CD4-positive, alpha-beta T cell treated with Interleukin-6 for 4 hours (primary cell): ENCODE measurements around the gene MTA3.
A peak's percentile ranks its signal among the peaks of the same experiment; 100 is the strongest.
"Not testable (repeated sequence)": the region's sequence is repeated elsewhere in the genome, so short reads cannot be mapped to it uniquely, and the experiment has no call there.

ENCODE experiments used
- DNase-seq: peaks from one replicate; pipeline ENCODE4 v3.0.0-alpha.2; 2020; ENCODE audit warnings: mixed read lengths

The MTA3 gene

DNA sequence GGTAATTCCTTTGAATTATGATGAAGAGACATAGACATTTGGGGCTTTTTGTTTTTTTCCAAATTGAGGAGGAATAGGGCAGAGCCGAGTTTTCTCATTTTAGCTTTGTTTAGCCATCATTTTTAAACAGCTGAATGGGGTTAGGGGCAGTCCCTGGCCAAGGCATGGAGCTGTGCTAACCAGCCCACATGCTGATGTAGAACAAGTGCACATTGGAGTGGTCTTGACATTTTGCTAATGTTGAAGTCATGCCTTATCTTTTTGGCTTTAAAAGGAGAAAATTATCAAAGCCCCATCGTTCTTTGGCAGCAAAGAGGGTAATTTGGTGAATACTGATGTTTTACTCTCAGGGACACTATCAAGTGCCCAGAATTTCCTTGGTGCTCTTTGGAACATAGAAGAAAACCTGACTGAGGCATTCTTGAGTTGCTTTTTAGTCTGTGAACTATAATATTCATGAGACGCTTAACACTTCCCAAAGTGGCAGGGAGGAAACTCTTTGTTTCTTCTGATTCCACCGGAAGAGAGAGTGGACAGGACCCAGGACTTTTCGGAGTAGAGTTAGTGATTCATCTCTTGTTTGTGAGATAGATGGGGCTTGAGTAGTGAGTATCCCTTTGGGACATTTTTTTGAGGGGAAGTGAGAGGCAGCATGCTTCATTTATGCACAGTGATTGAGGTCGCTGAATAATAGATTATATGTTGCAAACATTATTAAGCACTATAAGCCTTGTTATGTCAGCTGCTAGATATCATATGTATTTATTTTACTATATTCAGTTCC, 45.0 kb downstream of the MTA3 start:
- no peak for DNase-seq

GRCh38 chr2:42614838-42615237, 46.4 kb downstream of the MTA3 start:
- no peak for DNase-seq

DNA sequence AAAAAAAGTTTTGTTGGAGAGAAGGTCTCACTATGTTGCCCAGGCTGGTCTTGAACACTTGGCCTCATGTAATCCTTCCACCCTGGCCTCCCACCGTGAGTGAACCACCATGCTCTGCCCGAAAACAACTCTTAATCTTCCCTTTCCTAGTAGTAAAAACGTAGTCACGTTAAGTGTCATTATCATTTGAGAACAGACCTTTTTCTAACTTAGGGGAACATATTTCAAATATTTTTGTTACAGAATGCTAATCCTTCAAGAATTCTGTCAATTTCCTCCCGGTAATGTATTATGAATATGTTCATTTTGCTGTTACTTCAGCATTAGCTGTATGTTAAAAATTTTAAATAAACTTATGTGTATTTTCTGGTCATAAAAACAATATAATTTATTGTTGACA, 49.7 kb downstream of the MTA3 start:
- no peak for DNase-seq

DNA sequence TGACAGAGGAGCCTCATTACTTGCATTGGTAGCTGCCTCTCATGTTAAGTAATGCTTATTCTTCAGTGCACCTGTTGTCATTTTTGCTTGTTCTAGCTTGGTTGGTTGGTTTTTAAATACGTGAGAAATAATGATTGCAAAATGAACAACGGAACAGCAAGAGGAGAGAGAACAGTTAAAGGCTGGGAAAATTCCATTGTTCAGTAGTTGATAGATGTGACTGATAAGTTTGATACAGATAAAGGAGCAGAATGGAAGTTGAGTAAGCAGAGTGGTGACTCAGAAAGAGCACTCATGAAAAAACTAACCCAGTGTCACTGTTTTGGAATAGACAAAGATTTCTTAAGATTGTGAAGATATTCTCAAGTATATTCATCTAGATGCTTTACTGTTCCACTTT, 50.5 kb downstream of the MTA3 start:
- no peak for DNase-seq

GRCh38 chr2:42621626-42622025, 53.2 kb downstream of the MTA3 start:
- DNase-seq: not testable (repeated sequence)

DNA sequence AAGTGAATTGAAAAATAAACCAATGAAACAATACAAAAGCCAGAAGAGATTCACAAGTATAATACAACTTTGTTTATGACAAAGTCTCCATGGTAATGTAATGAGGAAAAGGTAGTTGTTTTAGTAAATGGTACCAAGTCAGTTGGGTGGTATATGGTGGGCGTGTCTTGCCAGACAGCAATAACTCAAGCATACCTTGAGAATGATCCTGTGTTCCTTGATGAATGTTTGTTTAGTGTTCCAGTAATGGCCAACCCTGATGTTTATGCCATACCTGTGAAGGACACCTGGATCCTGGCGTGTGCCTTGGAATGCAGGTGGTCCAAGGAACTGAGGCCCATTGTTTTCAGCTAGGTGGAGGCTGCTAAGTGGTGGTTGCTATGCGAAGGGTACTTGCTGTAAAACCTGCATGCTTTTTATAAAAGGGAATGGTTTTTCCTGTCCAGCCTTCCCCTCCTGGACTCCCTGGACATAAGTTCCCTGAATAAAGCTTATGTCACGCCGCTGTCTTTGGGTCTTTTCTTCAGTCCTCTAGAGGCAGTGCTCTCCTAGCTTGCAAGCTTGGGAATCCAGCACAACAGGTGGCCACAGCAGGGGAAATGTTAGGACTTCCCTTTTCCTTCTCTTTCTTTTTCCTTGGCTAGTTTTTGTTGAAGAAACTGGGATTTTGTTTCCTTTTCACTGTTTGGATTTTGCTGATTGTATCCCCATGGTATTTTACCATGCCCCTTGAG, 54.7 kb downstream of the MTA3 start:
- DNase-seq: no peak

DNA sequence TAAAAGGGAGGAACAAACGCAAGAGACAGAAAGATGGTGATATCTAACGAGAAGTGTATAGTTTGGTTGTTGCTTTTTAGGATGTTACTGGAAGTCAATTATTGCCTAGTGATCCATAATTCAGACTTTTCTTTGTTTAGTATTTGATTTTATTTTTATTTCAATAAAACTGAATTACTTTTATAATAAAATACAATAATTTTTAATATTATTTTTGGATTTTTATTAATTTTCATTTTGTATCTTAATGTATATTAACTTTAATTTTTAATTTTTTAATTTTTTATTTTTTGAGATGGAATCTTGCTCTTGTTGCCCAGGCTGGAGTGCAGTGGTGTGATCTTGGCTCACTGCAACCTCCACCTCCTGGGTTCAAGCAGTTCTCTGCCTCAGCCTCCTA, 55.6 kb downstream of the MTA3 start:
- no peak for DNase-seq

GRCh38 chr2:42628024-42628423, 59.6 kb downstream of the MTA3 start:
- not testable (repeated sequence) for DNase-seq

DNA sequence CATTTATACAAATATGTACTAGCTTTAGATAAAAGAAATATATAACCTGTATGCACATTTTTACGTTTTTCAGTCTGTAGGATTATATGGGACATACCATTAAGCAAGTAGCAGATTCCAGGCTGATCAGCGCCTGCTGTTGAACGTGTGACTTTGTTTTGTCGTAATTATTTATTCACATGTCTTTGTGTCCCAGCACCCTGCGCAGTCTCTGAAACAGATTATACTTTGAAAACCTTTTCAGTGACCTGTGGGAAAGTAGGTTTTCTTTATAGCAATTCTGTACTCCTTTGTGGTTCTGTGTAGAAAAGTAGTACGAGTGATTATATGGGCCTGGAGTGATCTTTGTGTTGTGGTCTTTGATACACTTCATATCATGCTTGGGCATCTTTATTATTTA, 68.5 kb downstream of the MTA3 start:
- no peak for DNase-seq

GRCh38 chr2:42638080-42638784, 69.8 kb downstream of the MTA3 start:
- DNase-seq: no peak

- no peak for DNase-seq
These were observed 71.1 kb downstream of the MTA3 start for GRCh38 chr2:42639340-42640077.

GRCh38 chr2:42640261-42640660, 71.8 kb downstream of the MTA3 start:
- DNase-seq: no peak

GRCh38 chr2:42642371-42642770, 73.9 kb downstream of the MTA3 start:
- not testable (repeated sequence) for DNase-seq

GRCh38 chr2:42645551-42645950, 77.1 kb downstream of the MTA3 start:
- no peak for DNase-seq

GRCh38 chr2:42648796-42649195, 80.4 kb downstream of the MTA3 start:
- DNase-seq: no peak

DNA sequence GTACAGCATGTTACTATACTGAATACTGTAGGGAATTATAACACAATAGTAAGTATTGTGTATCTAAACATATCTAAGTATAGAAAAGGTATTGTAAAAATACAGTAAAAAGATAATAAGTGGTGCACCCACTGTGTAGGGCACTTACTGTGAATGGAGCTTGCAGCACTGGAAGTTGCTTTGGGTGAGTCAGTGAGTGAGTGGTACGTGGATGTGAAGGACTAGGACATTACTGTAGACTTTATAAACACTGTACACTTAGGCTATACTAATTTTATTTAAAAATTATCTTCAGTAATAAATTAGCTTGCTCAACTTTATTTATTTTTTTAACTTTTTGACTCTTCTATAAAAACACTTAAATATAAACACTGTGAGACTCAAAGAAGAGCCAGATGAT, 82.6 kb downstream of the MTA3 start:
- DNase-seq: peak; percentile 20

GRCh38 chr2:42652086-42652485, 83.7 kb downstream of the MTA3 start:
- DNase-seq: peak; percentile 63

- no peak for DNase-seq
These were observed 84.6 kb downstream of the MTA3 start for GRCh38 chr2:42653039-42653438.

DNA sequence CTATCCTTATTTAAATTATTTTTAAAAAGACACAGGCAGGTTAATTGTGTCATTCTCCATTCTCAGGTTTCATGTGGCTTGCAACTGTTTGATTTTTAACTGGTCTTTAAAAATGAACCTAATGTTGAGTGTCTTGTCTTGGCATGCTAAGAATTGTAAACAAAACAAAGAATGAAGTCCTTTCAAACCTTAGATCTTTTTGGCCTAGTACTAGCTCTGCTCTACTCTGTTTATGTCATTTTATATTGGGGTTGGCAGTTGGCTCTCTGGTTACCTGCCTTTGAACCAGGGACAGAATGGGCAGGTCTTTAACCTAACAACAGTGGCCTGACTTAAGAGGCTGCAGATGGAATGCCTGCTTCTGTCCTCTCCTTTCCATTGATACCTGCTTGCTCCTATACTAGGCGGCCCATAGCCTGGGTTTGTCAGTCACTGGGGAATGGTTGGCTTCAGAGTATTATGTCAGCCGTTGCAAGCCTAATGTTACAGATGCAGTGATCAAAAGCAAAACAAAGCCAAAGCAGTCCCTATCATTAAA, 85.5 kb downstream of the MTA3 start:
- no peak for DNase-seq

GRCh38 chr2:42658306-42658705, 89.9 kb downstream of the MTA3 start:
- no peak for DNase-seq

DNA sequence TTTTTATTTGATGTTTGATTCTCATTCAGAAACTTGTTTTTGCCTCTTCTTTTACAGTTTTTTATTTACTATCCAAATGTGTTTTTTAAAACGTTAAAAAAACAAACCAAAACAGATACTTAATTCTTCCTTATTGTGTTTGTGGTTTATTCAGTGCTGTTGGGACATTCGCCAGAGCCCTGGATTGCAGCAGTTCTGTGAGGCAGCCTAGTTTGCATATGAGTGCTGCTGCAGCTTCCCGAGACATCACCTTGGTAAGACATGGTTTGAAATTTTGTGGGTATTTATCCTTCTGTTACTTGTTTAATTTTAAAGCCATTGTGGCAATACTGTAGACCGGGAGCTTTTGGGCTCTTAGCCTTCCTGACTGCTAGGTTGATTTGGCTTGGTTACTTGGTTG, 91.2 kb downstream of the MTA3 start:
- no peak for DNase-seq

DNA sequence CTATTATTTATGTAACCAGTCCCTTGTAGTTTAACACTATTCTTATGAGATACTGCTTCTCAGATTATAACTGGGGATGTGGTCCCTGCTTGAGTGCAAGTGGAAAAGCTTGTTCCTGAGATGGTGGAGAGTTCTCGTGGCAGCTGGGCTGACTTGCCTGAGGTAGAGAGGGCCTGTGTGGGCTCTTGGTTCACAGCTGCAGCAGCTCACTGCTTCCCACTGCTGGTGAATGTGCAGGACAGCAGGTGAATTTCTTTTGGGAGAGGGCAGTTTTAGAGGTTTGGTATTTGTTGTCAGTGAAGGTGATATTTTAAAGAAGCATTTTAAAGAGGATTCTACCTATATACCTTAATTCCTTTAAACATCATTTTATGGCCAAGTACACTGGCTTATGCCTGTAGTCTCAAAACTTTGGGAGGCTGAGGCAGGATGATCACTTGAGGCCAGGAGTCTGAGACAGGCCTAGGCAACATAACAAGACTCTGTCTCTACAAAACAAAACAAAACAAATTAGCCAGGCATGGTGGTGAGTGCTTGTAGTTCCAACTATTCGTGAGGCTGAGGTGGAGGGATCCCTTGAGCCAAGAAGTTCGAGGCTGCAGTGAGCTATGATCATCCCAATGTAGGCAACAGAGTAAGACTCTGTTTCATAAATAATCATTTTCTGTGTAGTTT, 94.8 kb downstream of the MTA3 start:
- DNase-seq: peak; percentile 72
